Measurements from ENCODE around the gene CCL14. TPM values are rescaled to one million over a fixed set of nuclear protein-coding genes. Genes with fewer than 3 reads are reported as not detected.
A peak's percentile ranks its signal among the peaks of the same experiment; 100 is the strongest.
"Not testable (repeated sequence)": the region's sequence is repeated elsewhere in the genome, so short reads cannot be mapped to it uniquely, and the experiment has no call there.

Gene CCL14
- total and polyA plus RNA-seq, 7 experiments from 2014 or later: not detected

GRCh38 chr17:36017799-36018198 is 31.3 kb upstream of the CCL14 start, which contains the start of gene CCL23:
Gene CCL23 (minus strand): TSS chr17:36017972. CDS start chr17:36017897, 75 bp downstream.
- Histone ChIP-seq H3K4me1 (ENCODE audit: control insufficient read depth in 2 of 2, insufficient read depth in 2 of 2, low read length in 2 of 2) (no peaks in the 10 kb centered on the region), H3K27me3 (ENCODE audit: control insufficient read depth in 2 of 2, insufficient read depth in 2 of 2, low read length in 2 of 2) (no peaks in the 10 kb centered on the region), H3K36me3 (ENCODE audit: control insufficient read depth in 2 of 3, insufficient read depth in 3 of 3, low read length in 3 of 3) (no peaks in the 10 kb centered on the region), H3K27ac (ENCODE audit: low read depth, low read length) (no peak within 1 kb of the TSS), H3K4me3 (ENCODE audit: low read length) (no peak within 1 kb of the TSS), H3K9me3 (ENCODE audit: control insufficient read depth in 2 of 3, low read length in 3 of 3) (no peaks in the 10 kb centered on the region)
- POLR2A ChIA-PET: no interaction called here
- CTCF ChIA-PET: no interaction called here
- intact Hi-C loops (cut with micrococcal nuclease): no loop called here
- Mint-ChIP-seq H3K36me3 (no peaks in the 10 kb centered on the region), H3K4me3 (no peak within 1 kb of the TSS), H3K4me1 (peaks cover 0 to 6% (median 0%) of the 10 kb centered on the region in 7 donors), H3K27me3 (peaks cover 17 to 51% (median 30%) of the 10 kb centered on the region in 5 donors), H3K9me3 (peaks cover 0 to 3% (median 0%) of the 10 kb centered on the region in 11 donors), H3K27ac (no peak within 1 kb of the TSS)
- ATAC-seq: peak; percentile 26
- no peak for DNase-seq

GRCh38 chr17:36016555-36016954 is 30.0 kb upstream of the CCL14 start:
- Histone ChIP-seq H3K4me3 (ENCODE audit: low read length) (no peak overlapping the region), H3K36me3 (ENCODE audit: control insufficient read depth in 2 of 3, insufficient read depth in 3 of 3, low read length in 3 of 3) (no peaks in the 10 kb centered on the region), H3K27me3 (ENCODE audit: control insufficient read depth in 2 of 2, insufficient read depth in 2 of 2, low read length in 2 of 2) (no peaks in the 10 kb centered on the region), H3K27ac (ENCODE audit: low read depth, low read length) (no peak overlapping the region), H3K4me1 (ENCODE audit: control insufficient read depth in 2 of 2, insufficient read depth in 2 of 2, low read length in 2 of 2) (no peaks in the 10 kb centered on the region), H3K9me3 (ENCODE audit: control insufficient read depth in 2 of 3, low read length in 3 of 3) (no peaks in the 10 kb centered on the region)
- Mint-ChIP-seq H3K36me3 (no peaks in the 10 kb centered on the region), H3K27me3 (peaks cover 23 to 48% (median 28%) of the 10 kb centered on the region in 5 donors), H3K4me1 (peaks cover 0 to 7% (median 0%) of the 10 kb centered on the region in 7 donors), H3K4me3 (no peak overlapping the region), H3K9me3 (peaks cover 0 to 9% (median 0%) of the 10 kb centered on the region in 11 donors), H3K27ac (no peak overlapping the region)
- DNase-seq (no peak), ATAC-seq (no peak)
- CTCF ChIA-PET: no interaction called here
- intact Hi-C loops (cut with micrococcal nuclease): no loop called here
- POLR2A ChIA-PET: interaction anchor here (0.8 kb wide), 1 partner anchor 48 kb away, joined by 3 read pairs; the partner anchor contains the start of gene CCL18

GRCh38 chr17:36015895-36016294 is 29.4 kb upstream of the CCL14 start:
- H3K36me3 Mint-ChIP-seq; H3K27ac ChIP-seq (ENCODE audit: low read depth, low read length); intact Hi-C loops (cut with micrococcal nuclease); H3K4me1 Mint-ChIP-seq; H3K9me3 ChIP-seq (ENCODE audit: control insufficient read depth in 2 of 3, low read length in 3 of 3); H3K4me3 Mint-ChIP-seq; ATAC-seq; POLR2A ChIA-PET; H3K4me1 ChIP-seq (ENCODE audit: control insufficient read depth in 2 of 2, insufficient read depth in 2 of 2, low read length in 2 of 2); H3K27me3 ChIP-seq (ENCODE audit: control insufficient read depth in 2 of 2, insufficient read depth in 2 of 2, low read length in 2 of 2); H3K36me3 ChIP-seq (ENCODE audit: control insufficient read depth in 2 of 3, insufficient read depth in 3 of 3, low read length in 3 of 3); H3K4me3 ChIP-seq (ENCODE audit: low read length); CTCF ChIA-PET; H3K27ac Mint-ChIP-seq; DNase-seq; H3K9me3 Mint-ChIP-seq: not testable (repeated sequence)
- H3K27me3 Mint-ChIP-seq: peaks cover 21 to 42% (median 29%) of the 10 kb centered on the region in 5 donors

DNA sequence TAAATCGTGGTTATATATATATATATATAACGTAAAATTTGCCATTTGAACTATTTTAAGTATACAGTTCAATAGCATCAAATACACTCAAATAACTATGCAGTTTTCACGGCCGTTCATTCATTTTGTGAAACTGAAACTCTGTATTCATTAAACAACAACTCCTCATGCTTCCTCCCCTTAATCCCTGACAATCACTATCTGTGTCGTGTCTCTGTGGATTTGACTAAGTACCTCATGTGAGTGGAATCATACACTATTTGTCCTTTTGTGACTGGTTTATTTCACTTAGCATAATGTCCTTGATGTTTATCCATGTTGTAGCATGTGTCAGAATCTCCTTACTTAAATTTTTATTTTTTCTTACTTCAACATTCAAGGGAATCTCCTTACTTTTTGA is 28.4 kb upstream of the CCL14 start:
- H3K36me3 ChIP-seq (ENCODE audit: control insufficient read depth in 2 of 3, insufficient read depth in 3 of 3, low read length in 3 of 3): no peaks in the 10 kb centered on the region

GRCh38 chr17:36011201-36011600 is 24.7 kb upstream of the CCL14 start:
- Histone ChIP-seq H3K27ac (ENCODE audit: low read depth, low read length) (no peak overlapping the region), H3K9me3 (ENCODE audit: control insufficient read depth in 2 of 3, low read length in 3 of 3) (no peaks in the 10 kb centered on the region), H3K4me3 (ENCODE audit: low read length) (no peak overlapping the region), H3K4me1 (ENCODE audit: control insufficient read depth in 2 of 2, insufficient read depth in 2 of 2, low read length in 2 of 2) (no peaks in the 10 kb centered on the region), H3K27me3 (ENCODE audit: control insufficient read depth in 2 of 2, insufficient read depth in 2 of 2, low read length in 2 of 2) (no peaks in the 10 kb centered on the region), H3K36me3 (ENCODE audit: control insufficient read depth in 2 of 3, insufficient read depth in 3 of 3, low read length in 3 of 3) (no peaks in the 10 kb centered on the region)
- H3K4me1 Mint-ChIP-seq: peaks cover 0 to 8% (median 0%) of the 10 kb centered on the region in 7 donors
- POLR2A ChIA-PET: no interaction called here
- ATAC-seq (no peak), DNase-seq (no peak)
- H3K4me3 Mint-ChIP-seq: no peak overlapping the region
- CTCF ChIA-PET: no interaction called here
- no peaks in the 10 kb centered on the region for H3K36me3 Mint-ChIP-seq
- H3K9me3 Mint-ChIP-seq: peaks cover 0 to 31% (median 9%) of the 10 kb centered on the region in 11 donors
- intact Hi-C loops (cut with micrococcal nuclease): no loop called here
- peaks cover 9 to 17% (median 14%) of the 10 kb centered on the region in 5 donors for H3K27me3 Mint-ChIP-seq
- no peak overlapping the region for H3K27ac Mint-ChIP-seq

More for the DNA sequence above, 28.4 kb upstream of the CCL14 start:
- intact Hi-C loops (cut with micrococcal nuclease): no loop called here
- Mint-ChIP-seq H3K4me1 (peaks cover 0 to 11% (median 0%) of the 10 kb centered on the region in 7 donors), H3K27me3 (peaks cover 18 to 33% (median 29%) of the 10 kb centered on the region in 5 donors), H3K36me3 (no peaks in the 10 kb centered on the region), H3K9me3 (peaks cover 0 to 11% (median 3%) of the 10 kb centered on the region in 11 donors), H3K27ac (no peak overlapping the region), H3K4me3 (no peak overlapping the region)
- no peaks in the 10 kb centered on the region for H3K9me3 ChIP-seq (ENCODE audit: control insufficient read depth in 2 of 3, low read length in 3 of 3)
- H3K27me3 ChIP-seq (ENCODE audit: control insufficient read depth in 2 of 2, insufficient read depth in 2 of 2, low read length in 2 of 2): no peaks in the 10 kb centered on the region
- no peak for ATAC-seq
- DNase-seq: no peak
- CTCF ChIA-PET: no interaction called here
- H3K27ac ChIP-seq (ENCODE audit: low read depth, low read length): no peak overlapping the region
- POLR2A ChIA-PET: no interaction called here
- no peaks in the 10 kb centered on the region for H3K4me1 ChIP-seq (ENCODE audit: control insufficient read depth in 2 of 2, insufficient read depth in 2 of 2, low read length in 2 of 2)
- H3K4me3 ChIP-seq (ENCODE audit: low read length): no peak overlapping the region

GRCh38 chr17:36008998-36009665 is 22.6 kb upstream of the CCL14 start:
- Histone ChIP-seq H3K27ac (ENCODE audit: low read depth, low read length) (no peak overlapping the region), H3K9me3 (ENCODE audit: control insufficient read depth in 2 of 3, low read length in 3 of 3) (no peaks in the 10 kb centered on the region), H3K4me3 (ENCODE audit: low read length) (no peak overlapping the region), H3K27me3 (ENCODE audit: control insufficient read depth in 2 of 2, insufficient read depth in 2 of 2, low read length in 2 of 2) (no peaks in the 10 kb centered on the region), H3K4me1 (ENCODE audit: control insufficient read depth in 2 of 2, insufficient read depth in 2 of 2, low read length in 2 of 2) (peaks cover 0 to 9% of the 10 kb centered on the region in 2 donors), H3K36me3 (ENCODE audit: control insufficient read depth in 2 of 3, insufficient read depth in 3 of 3, low read length in 3 of 3) (no peaks in the 10 kb centered on the region)
- intact Hi-C loops (cut with micrococcal nuclease): no loop called here
- H3K4me1 Mint-ChIP-seq: peaks cover 0 to 15% (median 4%) of the 10 kb centered on the region in 7 donors
- H3K9me3 Mint-ChIP-seq: peaks cover 0 to 31% (median 9%) of the 10 kb centered on the region in 11 donors
- H3K4me3 Mint-ChIP-seq: no peak overlapping the region
- no peak for ATAC-seq
- H3K27me3 Mint-ChIP-seq: peaks cover 7 to 20% (median 14%) of the 10 kb centered on the region in 5 donors
- H3K27ac Mint-ChIP-seq: no peak overlapping the region
- DNase-seq: no peak
- POLR2A ChIA-PET: no interaction called here
- H3K36me3 Mint-ChIP-seq: no peaks in the 10 kb centered on the region
- CTCF ChIA-PET: no interaction called here

GRCh38 chr17:36004594-36005108 is 18.1 kb upstream of the CCL14 start:
- intact Hi-C loops (cut with micrococcal nuclease): no loop called here
- DNase-seq: no peak
- Mint-ChIP-seq H3K4me1 (peaks cover 0 to 7% (median 6%) of the 10 kb centered on the region in 7 donors), H3K36me3 (no peaks in the 10 kb centered on the region), H3K27me3 (peaks cover 0 to 16% (median 0%) of the 10 kb centered on the region in 5 donors), H3K27ac (peak overlapping the region in 1 of 9 donors; percentile 38), H3K9me3 (peaks cover 0 to 19% (median 3%) of the 10 kb centered on the region in 11 donors), H3K4me3 (no peak overlapping the region)
- Histone ChIP-seq H3K4me1 (ENCODE audit: control insufficient read depth in 2 of 2, insufficient read depth in 2 of 2, low read length in 2 of 2) (peaks cover 0 to 13% of the 10 kb centered on the region in 2 donors), H3K27ac (ENCODE audit: low read depth, low read length) (no peak overlapping the region), H3K4me3 (ENCODE audit: low read length) (no peak overlapping the region), H3K36me3 (ENCODE audit: control insufficient read depth in 2 of 3, insufficient read depth in 3 of 3, low read length in 3 of 3) (no peaks in the 10 kb centered on the region), H3K27me3 (ENCODE audit: control insufficient read depth in 2 of 2, insufficient read depth in 2 of 2, low read length in 2 of 2) (no peaks in the 10 kb centered on the region), H3K9me3 (ENCODE audit: control insufficient read depth in 2 of 3, low read length in 3 of 3) (no peaks in the 10 kb centered on the region)
- CTCF ChIA-PET: no interaction called here
- ATAC-seq: no peak
- POLR2A ChIA-PET: no interaction called here
